ENCODE data around the gene SIX6.
A peak's percentile ranks its signal among the peaks of the same experiment; 100 is the strongest.
"Not testable (repeated sequence)": the region's sequence is repeated elsewhere in the genome, so short reads cannot be mapped to it uniquely, and the experiment has no call there.

The SIX6 gene

DNA sequence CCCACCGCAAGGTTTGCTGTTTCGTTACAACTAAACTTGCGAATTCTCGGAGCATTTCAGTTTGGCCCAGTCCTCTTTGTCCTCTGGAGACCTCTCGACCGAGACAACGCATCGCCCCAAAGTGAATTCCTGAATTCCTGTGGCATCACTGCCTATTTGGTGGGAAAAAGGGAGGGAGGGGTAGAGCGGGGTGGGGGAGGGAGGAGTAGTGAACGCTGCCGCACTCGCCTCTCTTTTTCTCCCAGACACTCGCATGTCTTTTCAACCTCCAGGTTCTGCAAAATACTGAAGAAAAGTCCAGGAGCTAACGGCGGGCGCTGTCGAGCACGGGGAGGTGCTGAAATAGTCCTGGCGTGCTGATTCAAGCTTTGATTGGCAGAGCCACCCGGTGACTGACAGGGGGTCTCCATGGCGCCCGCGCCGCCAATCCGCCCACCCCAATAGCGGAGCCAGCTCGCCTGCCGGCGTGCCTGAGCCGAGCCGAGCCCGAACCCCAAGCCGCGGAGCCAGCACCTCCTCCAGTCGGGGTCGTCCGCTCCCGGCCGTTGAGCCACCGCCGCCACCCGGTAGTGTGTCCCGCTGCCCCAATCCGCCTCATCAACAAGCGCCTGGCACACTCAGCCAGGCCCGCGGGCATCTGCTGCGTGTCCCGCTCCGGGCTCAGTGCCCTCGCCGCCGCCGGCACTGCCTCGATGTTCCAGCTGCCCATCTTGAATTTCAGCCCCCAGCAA is at the start of gene SIX6:
Gene SIX6, plus strand, starts transcription at position 440 of the 731 bp plus-strand sequence. Its CDS starts 253 bp downstream, at position 693.
- no peak for DNase-seq

DNA sequence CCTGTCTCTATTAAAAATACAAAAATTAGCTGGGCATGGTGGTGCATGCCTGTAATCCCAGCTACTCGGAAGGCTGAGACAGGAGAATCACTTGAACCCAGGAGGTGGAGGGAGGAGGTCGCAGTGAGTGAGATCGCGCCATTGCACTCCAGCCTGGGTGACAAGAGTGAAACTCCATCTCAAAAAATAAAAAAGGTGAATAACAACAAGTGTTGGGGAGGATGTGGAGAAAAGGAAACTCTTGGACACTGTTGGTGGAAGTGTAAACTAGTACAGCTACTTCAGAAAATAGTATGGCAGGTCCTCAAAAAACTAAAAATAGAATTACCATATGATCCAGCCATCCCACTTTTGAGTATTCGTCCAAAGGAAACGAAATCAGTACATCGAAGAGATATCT is 28.7 kb upstream of the SIX6 start:
- not testable (repeated sequence) for DNase-seq

DNA sequence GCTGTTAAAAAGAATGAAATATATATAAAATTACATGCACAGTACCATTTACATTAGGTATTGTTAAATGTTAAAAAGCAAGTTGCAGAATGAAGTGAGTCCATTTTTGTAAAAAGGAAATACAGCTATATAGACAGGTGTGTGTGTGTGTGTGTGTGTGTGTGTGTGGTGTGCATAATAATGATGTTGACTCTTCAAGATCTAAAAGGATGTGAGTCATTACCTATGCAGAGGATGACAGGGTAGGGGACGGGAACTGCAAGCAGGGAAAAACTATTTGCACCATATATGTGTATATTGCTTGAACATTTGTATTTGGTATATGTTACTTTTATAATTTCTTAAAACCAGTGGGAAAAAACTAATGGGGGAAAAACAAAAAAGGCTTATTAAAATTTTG is 26.2 kb upstream of the SIX6 start:
- no peak for DNase-seq

DNA sequence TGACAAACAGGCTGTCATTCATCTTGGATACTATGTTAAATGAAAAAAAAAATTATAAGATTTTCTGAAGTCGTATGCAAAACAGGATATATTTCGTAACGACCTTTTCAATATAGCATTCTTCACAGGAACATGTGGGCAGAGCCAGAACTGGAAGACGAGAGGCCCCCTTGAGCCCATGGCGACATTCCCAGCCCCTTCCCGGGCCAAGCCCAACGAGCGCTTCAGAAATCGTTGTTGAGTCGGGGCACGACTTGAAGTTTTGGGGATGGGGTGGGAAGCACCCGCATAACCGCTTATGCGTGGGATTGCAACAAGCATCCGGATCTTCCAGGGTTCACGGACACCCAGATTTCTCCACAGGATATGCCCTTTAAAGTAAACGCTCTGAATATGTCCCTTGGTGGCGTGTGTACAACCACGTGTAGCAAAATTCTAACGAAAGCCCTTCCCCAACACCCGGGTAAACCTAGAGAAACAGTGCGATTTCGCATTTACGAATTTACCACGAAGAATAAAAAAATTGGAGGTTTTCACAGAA is 23.8 kb upstream of the SIX6 start:
- no peak for DNase-seq

DNA sequence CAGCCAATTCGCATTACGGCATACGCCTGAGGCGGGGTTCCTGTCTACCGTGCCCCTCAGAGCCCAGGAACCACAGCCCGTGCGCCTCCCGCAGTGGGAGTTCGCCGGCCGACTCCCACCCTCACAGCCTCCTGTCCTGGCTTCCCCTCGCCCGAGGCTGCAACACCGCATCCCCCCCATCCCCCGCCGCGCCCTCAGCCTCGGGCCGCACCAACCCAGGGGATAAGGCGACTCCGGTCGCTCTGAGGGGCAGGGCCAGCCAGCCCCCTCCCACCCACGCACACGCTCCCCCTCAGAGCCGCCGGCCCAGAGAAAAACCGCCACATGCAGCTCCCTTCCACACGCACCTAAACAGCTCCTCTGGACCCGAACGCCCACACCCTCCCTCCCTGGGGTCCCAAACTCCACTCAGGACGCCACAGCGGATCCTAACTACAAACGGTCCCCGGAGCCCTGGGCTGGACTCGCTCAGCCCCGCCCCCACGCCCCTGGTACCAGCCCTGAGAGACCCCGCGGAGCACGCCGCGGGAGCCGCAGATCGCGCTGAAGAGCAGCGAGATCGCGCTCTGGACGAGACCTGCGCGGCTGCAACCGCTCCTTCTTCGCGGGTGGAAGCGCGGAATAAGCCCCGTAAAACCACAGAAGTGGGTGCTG is 23.2 kb upstream of the SIX6 start, which contains the start of gene C14orf39:
Gene C14orf39, minus strand, starts transcription at position 466 of the 654 bp plus-strand sequence. CDS start 985 bp downstream, outside the sequence.
- DNase-seq, result no peak

DNA sequence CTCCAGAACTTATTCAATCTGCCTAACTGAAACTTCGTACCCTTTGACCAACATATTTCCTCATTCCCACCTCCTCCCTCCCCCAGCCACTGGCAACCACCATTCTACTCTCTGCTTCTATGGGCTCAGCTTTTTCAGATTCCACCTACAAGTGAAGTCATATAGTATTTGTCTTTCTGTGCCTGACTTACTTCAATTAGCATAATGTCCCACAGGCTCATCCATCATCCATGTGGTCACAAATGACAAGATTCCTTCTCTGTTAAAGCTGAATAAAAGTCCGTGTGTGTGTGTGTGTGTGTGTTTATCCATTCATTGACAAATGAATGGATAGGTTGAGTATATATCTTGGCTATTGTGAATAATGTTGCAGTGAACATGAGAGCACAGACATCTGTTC is 21.7 kb upstream of the SIX6 start:
- DNase-seq, result no peak

DNA sequence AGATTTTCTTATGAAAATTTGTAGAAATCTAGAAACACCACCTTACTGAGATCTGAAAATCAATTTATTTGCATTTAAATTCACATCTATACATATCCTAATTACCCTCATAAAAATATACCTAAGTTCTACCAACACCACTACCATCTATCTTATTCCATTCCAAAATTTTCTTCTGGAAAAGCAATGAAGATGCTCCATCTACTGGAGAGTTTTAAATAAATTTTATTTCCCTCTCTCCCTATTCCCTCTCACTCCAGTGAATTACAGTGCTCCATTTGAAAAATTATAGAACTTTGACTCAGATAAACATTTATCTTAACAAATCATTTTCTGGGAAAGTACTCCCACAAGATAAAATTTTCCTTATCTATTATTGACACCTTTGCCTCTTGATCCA is 20.8 kb upstream of the SIX6 start:
- DNase-seq, result no peak

DNA sequence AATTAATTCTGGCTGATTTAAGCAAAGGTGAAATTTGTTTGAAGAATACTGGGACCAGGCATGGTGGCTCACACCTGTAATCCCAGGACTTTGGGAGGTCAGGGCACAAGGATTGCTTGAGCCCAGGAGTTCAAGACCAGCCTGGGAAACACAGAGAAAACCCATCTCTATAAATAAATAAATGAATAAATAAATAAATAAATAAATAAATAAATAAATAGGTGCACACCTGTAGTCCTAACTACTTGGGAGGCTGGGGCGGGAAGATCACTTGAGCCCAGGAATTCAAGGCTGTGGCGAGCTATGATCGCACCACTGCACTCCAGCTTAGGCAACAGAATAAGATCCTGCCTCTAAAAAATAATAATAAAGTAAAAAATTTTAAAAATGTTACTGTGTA is 18.7 kb upstream of the SIX6 start:
- no peak for DNase-seq

DNA sequence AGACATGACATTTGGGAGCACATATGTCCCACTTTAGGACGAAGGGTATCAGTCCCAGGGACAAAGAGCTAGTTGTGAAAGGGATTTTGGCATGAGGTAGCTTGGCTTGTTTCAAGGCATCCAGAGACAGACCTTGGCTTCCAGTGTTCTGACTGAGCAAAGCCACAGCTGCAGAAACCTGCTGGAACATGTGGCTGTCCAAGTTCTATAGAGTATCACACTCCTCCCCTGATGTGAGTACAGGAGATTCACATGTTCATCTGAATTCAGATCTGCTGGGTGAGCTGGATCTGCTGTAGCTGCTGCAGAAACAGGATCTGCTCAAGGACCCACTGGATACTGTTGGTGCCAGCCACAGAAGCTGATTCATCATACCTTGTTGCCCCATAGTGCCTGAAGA is 13.0 kb upstream of the SIX6 start:
- DNase-seq, result no peak

DNA sequence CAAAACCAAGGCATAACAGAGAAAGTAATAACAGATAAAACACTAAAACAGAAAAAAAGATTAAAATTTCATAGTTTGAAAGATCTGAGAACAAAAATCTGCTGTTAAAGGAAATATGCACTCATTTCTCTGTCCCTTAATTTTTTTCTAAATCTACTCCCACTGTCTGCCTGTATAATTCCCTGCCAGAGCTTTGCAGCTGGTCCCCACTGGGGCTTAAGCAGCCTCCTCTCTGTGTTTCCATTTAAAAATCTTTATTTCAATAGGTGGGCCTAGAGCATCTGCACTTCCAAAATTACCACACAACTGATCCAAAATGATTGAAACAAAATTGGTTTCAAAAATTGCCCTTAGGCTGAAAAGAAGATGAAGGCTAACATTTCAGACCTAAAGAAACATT is 6.4 kb upstream of the SIX6 start:
- no peak for DNase-seq

DNA sequence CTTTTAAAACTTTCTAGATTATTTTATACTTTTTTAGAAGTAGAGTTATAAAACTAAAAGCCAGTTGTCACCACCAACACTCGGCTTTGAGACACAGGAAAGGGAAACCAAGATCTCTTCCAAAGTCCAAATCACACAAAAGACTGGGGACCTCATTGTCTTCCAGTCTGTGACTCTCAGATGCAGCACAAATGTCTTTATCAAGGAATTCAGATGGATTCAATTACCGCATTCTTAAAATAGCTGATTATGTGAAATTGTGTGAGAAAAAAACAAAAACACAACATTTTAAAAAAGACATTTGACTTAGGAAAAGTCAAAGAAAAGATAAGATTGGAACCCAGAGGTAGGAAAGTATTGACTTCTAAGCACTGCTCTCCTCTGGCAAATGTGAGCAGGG is 3.5 kb upstream of the SIX6 start:
- DNase-seq, result no peak

DNA sequence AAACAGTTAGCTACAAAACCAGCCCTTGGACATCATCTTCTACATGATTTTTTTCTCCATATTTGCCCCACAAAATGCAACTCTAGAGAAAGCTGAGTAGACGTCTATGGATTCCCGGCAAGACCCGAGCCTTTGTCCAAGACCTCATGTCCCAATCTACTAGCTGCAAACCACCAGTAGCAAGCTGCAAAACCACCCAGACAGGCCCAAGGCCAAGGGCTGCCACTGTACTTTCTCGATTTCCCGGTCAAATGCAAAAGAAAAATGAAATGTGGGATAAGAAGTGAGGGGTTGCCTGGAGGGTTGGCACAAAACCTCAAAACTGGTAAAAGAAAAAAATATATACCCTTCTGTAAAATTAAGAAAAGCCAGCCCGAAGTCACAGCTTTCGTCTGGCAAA is 2.9 kb upstream of the SIX6 start:
- DNase-seq, result no peak

DNA sequence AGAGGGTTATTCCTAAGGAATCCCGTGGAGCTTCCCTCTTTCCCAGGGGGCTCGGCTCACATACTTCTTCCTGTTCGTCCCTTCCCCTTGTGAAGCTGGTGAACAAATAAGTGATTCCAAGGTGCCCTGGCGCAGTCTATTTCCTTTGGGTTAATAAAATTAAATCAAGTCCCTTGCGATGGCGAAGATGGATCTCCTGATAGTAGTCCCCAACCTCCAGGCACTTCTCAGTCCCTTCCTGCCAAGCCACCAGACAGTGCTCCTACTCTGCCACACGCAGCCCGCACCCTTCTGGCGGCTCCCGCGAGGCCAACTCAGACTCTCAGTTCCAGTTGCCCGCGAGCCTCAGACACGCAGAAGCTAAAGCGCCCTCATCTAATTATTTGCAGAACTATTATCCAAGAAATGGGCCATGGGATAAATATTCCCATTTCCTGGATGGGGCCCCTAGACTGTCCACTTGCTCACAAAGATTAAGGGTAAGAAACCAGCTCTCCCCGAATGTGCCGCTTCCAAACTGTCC is 2.4 kb upstream of the SIX6 start:
- DNase-seq, result no peak

DNA sequence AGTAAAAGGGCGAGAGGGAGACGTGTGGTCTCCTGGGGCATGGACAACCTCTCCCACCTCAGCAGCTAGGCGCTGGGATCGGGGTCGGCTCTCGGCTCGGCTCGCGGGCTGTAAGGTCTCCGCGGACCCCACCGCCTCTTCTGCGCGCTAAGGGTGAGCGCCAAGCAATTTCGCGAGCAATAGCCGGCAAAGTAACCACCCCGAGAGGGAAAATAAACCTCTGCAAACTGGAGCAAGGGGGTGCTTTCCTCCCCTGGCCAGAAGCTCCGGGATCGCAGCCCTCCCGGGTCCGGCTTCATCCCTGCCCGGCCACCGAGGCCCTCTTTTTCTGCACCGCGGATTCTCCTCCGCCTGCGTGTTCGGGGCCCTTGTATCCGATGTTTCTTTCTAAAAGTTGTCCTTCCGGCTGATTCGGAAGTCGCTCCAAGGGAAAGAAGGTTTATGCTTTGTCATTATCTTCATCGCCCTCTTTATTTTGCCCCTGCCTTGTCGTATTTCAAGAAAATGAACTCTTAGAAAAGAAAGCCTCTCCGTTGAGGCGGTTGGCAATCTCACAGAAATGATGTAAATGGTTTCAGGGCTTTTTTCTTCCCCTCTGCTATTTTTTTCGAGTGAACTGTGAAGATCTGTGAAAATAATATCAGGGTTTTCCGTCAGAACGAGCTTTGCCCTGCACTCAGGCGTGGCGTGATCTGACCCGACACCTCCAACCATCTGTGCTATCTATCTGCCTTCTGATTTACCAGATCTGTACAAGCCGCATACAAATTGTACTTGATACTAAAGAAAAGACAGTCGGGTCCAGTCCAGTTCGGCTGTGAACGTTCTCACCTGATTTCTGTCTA is 1.7 kb upstream of the SIX6 start:
- no peak for DNase-seq

DNA sequence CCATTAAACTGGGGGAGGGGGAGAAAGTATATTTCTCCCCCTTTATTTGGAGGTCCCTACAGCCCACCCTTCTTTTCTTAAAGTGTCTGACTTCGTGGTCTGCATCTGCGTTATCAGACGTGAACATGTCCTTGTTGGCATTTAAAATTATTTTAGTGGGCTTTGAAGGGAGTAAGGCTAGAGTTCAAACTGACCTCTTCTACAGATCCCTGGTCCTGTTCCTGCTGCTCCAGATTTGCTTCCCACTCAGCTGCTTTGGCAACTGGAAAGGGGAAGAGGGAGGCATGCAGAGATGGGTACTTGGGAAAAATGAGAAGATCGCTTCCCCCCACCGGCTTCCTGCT is 611 bp upstream of the SIX6 start:
- DNase-seq, result no peak

DNA sequence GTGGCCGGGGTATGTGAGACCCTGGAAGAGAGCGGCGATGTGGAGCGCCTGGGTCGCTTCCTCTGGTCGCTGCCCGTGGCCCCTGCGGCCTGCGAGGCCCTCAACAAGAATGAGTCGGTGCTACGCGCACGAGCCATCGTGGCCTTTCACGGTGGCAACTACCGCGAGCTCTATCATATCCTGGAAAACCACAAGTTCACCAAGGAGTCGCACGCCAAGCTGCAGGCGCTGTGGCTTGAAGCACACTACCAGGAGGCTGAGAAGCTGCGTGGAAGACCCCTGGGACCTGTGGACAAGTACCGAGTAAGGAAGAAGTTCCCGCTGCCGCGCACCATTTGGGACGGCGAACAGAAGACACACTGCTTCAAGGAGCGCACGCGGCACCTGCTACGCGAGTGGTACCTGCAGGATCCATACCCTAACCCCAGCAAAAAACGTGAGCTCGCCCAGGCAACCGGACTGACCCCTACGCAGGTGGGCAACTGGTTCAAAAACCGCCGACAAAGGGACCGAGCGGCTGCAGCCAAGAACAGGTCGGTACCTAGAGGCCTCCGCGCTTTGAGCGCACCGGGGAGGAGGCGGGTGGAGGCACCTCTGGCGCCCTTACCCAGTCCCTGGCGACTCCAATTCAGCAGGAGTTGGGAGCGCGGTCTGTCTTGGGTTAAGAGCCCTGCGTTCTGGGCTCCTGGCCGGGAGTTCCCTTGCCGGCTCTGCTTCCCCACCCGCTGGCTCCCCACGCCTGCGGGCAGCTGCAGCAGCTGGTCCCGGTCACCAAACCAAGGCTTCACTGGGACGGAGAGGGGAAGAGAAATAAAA is 700 bp downstream of the SIX6 start:
- DNase-seq, result no peak

DNA sequence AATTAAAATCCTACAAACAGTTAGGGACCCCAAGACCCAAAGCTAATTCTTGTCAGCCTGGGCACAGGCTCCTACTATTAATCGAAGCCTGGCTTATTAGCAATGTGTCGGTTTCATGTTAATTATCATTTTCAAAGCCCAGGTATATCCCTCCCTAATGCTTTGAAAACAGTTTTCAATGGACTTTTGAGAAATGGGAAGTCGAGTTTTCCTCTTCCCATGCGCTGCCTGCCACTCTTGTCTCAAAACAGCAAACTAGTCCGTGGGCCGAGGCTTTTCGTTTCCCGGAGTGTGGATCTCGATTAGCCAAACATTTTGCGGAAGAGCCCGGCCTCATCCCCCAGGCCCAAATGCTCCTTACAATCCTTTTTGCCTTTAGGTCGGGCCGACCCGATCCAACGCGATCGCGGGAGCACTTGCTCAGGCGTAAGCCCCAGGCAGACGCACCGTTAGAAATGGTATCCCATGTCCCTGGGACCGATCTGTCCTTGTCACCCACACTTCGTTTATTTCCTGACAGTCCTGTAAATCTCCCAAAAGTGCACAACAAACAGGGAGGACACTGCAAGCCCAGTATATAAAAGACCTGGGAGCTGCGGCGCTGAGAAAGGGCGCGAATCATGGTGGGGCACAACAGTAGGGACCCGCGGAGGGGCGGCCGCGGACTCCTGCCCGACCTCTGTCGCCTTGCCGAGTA is 1.5 kb downstream of the SIX6 start:
- no peak for DNase-seq

DNA sequence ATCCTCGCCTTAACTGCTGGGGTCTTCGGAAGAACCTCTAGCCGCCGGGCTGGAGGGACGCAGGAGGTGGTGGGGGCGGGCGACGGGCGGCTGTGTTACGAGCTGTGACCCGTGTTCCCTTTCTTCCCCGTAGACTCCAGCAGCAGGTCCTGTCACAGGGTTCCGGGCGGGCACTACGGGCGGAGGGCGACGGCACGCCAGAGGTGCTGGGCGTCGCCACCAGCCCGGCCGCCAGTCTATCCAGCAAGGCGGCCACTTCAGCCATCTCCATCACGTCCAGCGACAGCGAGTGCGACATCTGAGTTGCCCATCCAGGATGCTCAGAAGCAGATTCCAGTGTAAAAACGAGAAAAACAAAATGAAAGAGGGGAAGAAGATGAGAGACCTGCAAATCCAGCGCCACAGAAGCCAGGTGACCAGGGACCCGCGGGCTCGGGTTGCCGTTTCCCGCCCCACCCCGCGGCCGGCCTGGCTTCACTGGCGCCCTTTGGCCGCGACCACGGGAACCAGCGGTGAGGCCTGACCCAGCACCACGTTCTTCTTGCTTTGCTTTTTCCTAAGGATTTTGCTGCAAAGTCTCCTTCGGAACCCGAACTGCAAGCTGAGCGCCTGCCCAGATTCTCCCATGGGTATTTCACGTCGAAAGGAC is 2.1 kb downstream of the SIX6 start:
- peak in 1 of 56 donors; percentile 10 for DNase-seq

DNA sequence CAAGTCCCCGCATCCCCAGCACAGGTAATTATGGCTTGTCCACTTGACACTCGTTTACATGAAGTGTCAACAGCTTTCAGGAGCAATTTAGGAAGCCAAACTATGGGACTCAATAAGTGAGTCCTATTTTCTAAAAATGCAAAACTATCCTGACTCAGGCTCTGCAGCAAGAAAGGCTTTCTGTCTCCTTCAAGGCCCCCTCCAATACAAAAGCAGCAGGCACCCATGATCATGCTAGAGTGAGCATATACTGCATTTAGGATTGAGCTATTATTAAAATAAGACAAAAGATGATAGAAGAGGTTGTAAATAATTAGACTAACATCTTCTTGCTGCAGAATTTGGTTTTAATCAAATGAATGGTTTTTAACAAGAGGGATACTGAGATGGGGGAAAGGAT is 3.2 kb downstream of the SIX6 start:
- no peak for DNase-seq
